RWPE2 (cell line): ENCODE results near the gene LDLRAP1.

Experiments used
- ATAC-seq: fragments of 200-7000 bp; cut with Tn5 transposase; 3 replicates; pipeline ENCODE4 v1.9.1; 2021; ENCODE audit warnings: low read depth
- DNase-seq: peaks from one replicate; pipeline ENCODE4 v3.0.0-alpha.2; 2020; ENCODE audit warnings: low spot score
- H3K27ac ChIP-seq: fragments of 450-650 bp; 2 replicates; pipeline ENCODE4 v1.5.1; 2017; ENCODE audit warnings: mild to moderate bottlenecking; ENCODE audit not compliant: poor library complexity, severe bottlenecking
- H3K27me3 ChIP-seq: fragments of 250-450 bp; sonication (Bioruptor Pico); 2 replicates; pipeline ENCODE4 v1.5.1; 2021; ENCODE audit warnings: mild to moderate bottlenecking, moderate library complexity; ENCODE audit not compliant: insufficient read depth, poor library complexity, severe bottlenecking
- H3K36me3 ChIP-seq: fragments of 250-450 bp; sonication (Bioruptor Pico); 2 replicates; pipeline ENCODE4 v1.5.1; 2020; ENCODE audit warnings: low read depth, mild to moderate bottlenecking, moderate library complexity
- H3K4me1 ChIP-seq: fragments of 250-450 bp; sonication (Bioruptor Pico); 2 replicates; pipeline ENCODE4 v1.5.1; 2021; ENCODE audit warnings: mild to moderate bottlenecking, moderate library complexity; ENCODE audit not compliant: insufficient read depth, poor library complexity, severe bottlenecking
- H3K4me3 ChIP-seq: fragments of 250-450 bp; sonication (Bioruptor Pico); 2 replicates; pipeline ENCODE4 v1.5.1; 2021; ENCODE audit warnings: mild to moderate bottlenecking, moderate library complexity; ENCODE audit not compliant: severe bottlenecking
- H3K9me3 ChIP-seq: fragments of 250-450 bp; sonication (Bioruptor Pico); 2 replicates; pipeline ENCODE4 v1.5.1; 2021; ENCODE audit warnings: mild to moderate bottlenecking, moderate library complexity; ENCODE audit not compliant: severe bottlenecking
- TF ChIP-seq, protein P1 (sequence below): fragments of 450-650 bp; IDR thresholded peaks from one replicate; pipeline ENCODE4 v1.5.1; 2017; ENCODE audit warnings: mild to moderate bottlenecking, moderate library complexity; ENCODE audit not compliant: poor library complexity, severe bottlenecking

The LDLRAP1 gene

GRCh38 chr1:25544819-25545218, 1.4 kb downstream of the LDLRAP1 start:
- ATAC-seq (peak; percentile 63), DNase-seq (peak; percentile 69)
- Histone ChIP-seq H3K4me1 (peaks cover 10% of the 10 kb centered on the region), H3K4me3 (peak overlapping the region; percentile 92), H3K27me3 (no peaks in the 10 kb centered on the region), H3K36me3 (no peaks in the 10 kb centered on the region), H3K27ac (no peak overlapping the region), H3K9me3 (no peaks in the 10 kb centered on the region)
- TF ChIP-seq, protein P1, sequence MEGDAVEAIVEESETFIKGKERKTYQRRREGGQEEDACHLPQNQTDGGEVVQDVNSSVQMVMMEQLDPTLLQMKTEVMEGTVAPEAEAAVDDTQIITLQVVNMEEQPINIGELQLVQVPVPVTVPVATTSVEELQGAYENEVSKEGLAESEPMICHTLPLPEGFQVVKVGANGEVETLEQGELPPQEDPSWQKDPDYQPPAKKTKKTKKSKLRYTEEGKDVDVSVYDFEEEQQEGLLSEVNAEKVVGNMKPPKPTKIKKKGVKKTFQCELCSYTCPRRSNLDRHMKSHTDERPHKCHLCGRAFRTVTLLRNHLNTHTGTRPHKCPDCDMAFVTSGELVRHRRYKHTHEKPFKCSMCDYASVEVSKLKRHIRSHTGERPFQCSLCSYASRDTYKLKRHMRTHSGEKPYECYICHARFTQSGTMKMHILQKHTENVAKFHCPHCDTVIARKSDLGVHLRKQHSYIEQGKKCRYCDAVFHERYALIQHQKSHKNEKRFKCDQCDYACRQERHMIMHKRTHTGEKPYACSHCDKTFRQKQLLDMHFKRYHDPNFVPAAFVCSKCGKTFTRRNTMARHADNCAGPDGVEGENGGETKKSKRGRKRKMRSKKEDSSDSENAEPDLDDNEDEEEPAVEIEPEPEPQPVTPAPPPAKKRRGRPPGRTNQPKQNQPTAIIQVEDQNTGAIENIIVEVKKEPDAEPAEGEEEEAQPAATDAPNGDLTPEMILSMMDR, result no peak

- Histone ChIP-seq H3K4me3 (no peak overlapping the region), H3K27ac (no peak overlapping the region), H3K36me3 (no peaks in the 10 kb centered on the region), H3K4me1 (peaks cover 20% of the 10 kb centered on the region), H3K27me3 (no peaks in the 10 kb centered on the region), H3K9me3 (no peaks in the 10 kb centered on the region)
- ATAC-seq, result no peak
- DNase-seq, result no peak
- TF ChIP-seq, protein P1, result no peak
Measured at GRCh38 chr1:25545767-25546166, 2.4 kb downstream of the LDLRAP1 start.

- TF ChIP-seq, protein P1, result no peak
- no peak overlapping the region for H3K4me3 ChIP-seq
- H3K27ac ChIP-seq, result no peak overlapping the region
- DNase-seq (no peak), ATAC-seq (no peak)
- H3K9me3 ChIP-seq, result no peaks in the 10 kb centered on the region
- H3K27me3 ChIP-seq, result no peaks in the 10 kb centered on the region
- H3K4me1 ChIP-seq, result peaks cover 21% of the 10 kb centered on the region
- H3K36me3 ChIP-seq, result no peaks in the 10 kb centered on the region
Measured at GRCh38 chr1:25546193-25546592, 2.8 kb downstream of the LDLRAP1 start.

DNA sequence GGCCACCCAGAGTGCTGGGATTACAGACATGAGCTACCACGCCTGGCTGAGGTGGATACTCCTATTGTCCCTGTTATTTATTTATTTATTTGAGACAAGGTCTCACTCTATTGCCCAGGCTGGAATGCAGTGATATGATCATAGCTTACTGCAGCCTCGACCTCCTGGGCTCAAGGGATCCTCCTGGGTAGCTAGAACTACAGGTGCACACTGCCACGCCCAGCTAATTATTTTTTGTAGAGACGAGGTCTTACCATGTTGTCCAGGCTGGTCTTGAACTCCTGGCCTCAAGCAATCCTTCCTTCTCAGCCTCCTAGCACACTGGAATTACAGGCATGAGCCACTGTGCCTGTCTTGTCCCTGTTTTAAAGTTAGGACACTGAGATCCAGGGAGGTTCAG, 5.2 kb downstream of the LDLRAP1 start:
- Histone ChIP-seq H3K4me1 (peaks cover 21% of the 10 kb centered on the region), H3K27me3 (no peaks in the 10 kb centered on the region)

More for the DNA sequence above, 5.2 kb downstream of the LDLRAP1 start:
- Histone ChIP-seq H3K9me3 (no peaks in the 10 kb centered on the region), H3K27ac (peak overlapping the region; percentile 18), H3K36me3 (no peaks in the 10 kb centered on the region), H3K4me3 (no peak overlapping the region)
- TF ChIP-seq, protein P1, result no peak
- no peak for DNase-seq
- no peak for ATAC-seq
